NCI-H345 treated with DMSO at 0.1 percent for 48 hours (cell line): ENCODE data around the gene NPL.
A peak's percentile ranks its signal among the peaks of the same experiment; 100 is the strongest.

Source experiments
- DNase-seq: peaks from one replicate; lab custom pipeline; 2025; ENCODE audit not compliant: unreplicated experiment; lab: John Stamatoyannopoulos, UW

Gene NPL

DNA sequence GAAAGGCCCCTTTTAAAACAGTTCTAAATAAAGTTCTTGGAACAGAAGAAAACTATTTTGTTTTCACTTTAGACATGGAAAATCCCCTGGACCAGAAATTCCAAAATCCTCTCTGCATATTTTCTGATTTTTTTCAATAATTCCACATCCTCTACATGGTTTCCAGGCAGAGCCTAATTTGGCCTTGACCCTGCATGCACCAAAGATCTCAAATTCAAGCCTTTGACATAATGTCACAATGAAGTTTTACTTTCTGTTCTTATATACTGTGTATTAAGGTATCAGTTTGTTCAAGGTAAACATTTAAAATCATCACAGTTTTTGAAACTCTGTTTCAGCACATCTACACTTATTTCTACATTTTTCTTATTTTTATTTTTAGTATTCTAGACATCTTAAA lies 12.2 kb upstream of the NPL start:
- DNase-seq, result no peak

DNA sequence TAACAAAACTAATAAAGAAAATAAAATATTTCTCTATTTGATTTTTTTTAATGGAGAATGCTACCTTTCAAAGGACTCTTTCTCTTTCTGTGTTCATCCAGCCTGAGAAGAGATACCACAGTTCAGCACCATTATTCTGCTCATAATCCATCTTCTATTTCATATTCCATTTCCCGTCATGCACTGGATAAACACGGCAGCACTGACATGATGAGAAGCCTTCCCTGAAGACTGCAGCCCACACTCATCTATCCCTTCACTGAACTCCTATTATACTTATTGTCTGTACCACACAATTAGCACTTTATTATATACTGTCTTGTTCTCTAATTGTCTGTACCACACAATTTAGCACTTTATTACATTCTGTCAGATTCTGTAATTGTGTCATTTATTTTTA lies 10.7 kb upstream of the NPL start:
- no peak for DNase-seq

DNA sequence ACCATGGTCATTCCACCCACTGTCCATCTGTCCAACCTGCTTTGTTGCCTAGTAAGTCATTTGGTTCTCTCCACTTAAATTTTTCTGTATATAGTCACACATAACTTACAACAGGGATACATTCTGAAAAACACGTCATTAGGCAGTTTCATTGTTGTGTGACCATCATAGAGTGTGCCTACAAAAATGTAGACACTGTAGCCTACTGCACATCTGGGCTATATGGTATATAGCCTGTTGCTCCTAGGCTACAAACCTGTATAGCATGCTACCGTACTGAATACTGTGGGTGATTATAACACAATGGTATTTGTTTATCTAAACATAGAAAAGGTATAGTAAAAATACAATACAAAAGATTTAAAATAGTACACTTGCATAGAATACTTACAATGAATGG lies 10.0 kb upstream of the NPL start:
- no peak for DNase-seq

DNA sequence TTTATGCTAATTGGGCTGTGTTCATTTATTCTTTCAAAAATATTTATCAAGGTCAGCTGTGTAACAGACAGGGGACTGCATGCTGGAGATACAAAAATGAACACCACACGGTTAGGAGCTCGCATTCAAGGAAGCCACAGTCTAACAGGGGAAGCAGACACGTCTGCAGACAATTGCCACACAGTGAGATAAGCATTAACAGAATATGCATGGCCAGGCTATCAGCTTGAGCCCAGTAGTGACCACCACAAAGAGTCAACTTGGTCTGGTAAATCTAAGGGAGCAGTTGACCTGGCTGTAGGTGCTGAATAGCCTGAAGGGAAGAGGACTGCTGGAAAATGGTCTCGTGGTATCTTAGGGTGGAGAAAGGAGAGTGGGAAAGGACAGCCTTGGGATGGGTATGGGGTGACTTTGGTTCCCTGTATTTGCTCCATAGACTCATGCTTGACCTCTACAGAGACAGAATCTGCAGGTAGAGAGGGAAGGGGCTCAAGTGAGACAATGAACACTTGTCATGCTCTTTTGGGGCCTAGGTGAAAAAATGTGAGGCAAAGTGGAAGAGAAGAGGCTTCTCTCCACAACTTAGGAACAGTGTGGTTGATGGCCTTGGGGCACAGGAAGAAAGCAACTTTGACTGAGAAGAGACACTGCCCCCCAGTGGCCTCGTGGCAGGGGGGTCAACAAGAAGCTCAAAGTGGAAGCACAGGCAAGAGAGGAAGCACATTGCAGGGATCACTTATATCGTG lies 7.6 kb upstream of the NPL start:
- DNase-seq, result peak; percentile 53

DNA sequence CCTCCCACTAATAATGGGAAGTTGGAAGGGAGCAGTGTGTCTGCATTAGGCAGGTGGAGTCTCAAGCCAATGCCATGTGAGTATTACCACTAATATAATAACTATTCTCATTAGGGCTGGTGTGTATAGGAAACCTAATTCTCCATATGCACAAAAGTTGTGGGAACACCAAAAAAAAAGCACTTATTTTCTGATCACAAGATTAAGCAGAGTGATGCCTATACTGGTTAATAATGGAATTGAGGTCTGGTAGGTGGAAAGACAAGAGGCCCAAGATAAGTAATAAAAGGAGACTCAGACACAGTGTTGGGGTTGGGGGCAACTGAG lies 7.0 kb upstream of the NPL start:
- no peak for DNase-seq

DNA sequence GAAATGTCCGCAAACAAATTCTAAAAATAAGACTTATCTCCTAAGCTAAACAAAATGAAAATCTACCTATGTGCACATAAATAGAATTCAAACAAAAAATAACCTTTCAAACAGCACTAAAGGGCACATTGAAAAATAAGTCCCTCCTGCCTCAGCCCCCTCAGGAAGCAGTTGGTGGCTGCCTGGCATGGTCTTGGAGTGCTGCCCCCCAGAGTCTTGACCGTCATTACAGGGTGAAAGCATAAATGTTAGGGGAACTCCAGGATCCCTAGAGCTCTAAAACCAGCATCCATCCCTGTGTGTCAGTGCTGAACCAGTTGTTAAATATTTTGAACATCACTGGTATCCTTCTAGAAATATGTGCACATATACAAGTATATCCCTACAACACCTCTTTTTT lies 6.5 kb upstream of the NPL start:
- DNase-seq, result no peak

DNA sequence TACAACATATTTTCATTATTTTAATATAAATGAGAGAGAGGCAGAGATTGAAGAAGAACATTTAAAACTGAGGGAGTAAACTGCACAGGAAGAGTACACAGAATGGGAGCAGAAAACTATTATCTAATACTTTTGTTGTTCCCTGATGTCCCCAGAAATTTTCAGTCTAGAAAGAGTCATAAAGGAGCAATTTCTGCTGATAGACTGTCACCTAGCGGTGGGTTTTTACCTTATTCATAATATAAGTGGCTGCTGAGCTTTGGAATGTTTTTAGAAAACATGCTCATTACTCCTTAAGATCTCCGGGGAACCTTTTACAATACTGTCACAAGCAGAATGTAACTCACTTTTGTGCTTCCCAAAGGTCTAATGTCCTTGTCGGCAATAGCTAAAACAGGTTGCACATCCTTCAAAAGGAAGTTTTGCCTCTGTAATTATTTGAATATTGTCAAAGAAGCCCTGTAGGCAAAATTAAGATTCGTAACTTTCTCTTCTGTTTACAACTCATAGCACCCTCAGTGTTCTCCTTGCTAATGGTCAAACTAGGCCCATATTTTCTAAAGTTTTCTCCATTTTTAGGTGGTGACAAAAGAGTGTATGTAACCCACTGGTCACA lies 4.9 kb upstream of the NPL start:
- DNase-seq, result peak; percentile 22

DNA sequence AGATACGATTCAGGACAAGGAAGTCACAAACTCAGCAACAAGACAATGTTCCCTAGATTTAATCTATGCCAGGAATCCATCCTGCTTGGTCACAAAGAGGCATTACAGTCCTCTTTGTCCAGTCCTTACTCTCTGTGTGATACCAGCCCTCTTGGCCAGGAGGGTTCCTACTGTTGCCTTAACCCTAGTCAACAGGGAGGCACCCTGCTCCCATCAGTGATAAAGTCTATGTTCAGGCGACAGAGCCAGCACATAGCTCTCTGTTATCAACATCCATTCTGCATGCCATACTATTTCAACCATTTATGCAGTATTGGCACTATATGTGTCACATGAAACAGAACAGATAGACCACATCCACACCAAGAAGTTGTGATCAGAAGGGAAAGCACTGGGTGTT lies 4.4 kb upstream of the NPL start:
- no peak for DNase-seq

DNA sequence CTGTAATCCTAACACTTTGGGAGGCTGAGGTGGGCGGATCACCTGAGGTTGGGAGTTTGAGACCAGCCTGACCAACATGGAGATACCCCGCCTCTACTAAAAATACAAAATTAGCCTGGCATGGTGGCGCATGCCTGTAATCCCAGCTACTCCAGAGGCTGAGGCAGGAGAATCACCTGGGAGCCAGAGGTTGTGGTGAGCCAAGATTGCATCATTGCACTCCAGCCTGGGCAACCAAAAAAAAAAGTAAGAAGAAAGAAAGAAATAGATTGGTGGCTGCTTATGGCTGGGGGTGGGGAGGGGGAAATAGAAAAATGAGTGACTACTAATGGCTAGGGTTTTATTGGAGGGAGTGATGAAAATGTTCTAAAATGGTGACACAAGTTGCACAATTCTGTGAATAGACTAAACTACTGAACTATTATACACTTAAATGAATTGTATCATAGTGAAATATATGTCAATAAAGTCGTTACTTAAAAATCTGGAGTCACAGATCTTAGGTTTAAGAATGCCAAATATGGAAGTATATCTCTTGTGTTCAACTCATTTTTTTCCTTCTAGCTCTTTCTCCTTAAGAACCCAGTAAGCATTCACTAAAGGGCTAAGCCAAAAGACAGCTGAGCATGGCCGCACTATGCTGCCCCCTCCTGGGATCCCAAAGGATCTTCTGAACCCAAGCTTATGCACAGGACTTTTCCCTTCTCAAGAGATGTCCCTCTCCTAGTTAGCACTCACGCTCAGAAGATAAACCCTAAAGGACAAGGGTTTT lies 3.2 kb upstream of the NPL start:
- DNase-seq, result peak; percentile 35

DNA sequence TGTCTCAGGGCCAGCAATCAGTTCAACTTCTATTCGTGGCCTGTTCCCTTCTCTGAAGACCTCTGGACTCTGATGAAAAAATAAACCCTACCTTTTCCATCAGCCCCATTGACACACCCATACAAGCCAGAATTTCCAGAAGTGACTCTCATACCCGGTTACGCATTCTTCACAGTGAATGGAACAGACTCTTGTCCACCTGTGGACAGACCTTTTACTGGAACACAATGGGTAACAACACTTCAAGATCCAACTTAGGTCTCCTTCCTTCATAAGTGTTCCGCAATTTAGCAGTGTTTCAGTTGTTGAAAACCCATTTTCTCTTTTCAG lies 2.6 kb upstream of the NPL start:
- no peak for DNase-seq

DNA sequence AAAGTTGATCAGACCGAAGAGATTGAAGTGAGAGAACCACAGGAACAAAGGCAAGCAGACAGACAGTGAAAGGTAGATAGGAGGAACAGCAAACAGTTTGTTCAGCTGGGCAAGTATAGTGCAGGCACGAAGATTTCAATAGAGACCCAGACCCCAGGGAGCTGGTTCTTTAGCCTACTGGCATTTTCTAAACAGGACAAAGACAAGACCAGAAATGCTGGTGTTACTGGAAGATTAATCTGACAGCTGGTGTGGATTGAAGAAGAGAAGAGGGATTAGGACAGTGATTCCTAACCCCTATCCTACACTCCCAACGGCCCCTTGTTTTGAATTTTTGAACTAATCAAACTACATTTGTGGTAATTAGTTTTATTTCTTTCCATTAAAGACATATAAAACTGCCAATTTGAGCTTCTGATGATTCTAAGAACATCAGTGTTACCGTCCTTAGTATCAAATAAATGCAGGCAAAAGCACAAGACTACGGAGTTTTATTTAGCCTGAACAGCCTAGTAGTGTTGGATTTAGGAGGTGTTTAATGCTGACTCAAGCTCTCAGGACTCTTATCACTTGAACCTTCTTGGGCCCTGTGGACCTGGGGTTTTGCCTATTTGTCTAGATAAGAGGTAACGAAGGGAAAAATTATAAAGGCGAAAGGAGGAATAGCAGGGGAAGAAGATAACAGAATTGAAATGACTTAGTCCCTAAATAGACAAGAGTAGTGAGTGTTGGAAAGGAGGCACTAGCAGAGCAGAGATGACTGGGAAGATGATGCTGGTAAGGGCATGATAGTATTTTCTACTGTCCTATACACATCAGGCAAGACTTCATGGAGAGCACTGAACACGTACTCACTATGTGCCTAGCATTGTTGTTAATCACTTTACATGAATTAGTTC lies 2.0 kb downstream of the NPL start:
- DNase-seq, result no peak

DNA sequence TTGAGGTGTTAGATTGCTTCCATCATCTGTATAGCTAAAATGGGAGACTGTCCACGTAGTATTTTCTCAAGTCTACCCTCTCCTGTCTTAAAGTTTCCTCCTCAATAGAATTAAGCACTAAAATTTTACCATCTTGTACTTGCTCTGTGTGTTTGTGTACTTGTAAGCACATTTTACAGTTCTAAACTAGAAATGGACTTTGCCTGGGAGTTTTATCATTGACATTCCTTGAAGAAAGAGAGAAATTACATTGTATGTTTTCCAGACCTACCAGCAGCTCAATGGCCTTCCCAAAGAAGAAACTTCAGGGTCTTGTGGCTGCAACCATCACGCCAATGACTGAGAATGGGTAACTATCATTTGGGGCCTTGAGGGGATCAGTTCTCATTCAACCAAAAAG lies 4.5 kb downstream of the NPL start:
- DNase-seq, result no peak

DNA sequence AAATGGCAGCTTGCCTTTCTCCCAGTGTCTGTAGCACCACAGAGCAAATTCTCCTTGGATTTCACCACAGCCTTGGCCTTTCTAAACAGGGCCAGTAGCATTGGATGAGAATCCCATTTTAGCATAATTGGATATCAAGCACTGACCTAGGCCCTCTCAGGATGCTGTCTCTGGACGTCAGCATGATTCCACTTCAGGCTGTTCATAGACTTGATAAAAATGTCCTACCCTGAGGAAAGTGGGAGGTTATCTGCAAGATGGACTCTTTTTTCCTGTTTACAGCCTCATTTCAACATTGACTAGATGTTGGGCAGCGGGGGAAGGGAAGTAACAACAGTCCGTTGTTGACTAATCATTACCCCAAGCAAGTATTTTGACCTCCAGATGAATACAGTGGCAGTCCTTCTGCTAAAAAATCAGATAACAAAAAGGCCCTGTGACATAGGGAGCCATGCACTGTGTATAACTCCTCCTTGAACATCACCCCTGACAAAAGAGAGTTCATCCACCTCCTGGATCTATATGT lies 5.2 kb downstream of the NPL start:
- no peak for DNase-seq

DNA sequence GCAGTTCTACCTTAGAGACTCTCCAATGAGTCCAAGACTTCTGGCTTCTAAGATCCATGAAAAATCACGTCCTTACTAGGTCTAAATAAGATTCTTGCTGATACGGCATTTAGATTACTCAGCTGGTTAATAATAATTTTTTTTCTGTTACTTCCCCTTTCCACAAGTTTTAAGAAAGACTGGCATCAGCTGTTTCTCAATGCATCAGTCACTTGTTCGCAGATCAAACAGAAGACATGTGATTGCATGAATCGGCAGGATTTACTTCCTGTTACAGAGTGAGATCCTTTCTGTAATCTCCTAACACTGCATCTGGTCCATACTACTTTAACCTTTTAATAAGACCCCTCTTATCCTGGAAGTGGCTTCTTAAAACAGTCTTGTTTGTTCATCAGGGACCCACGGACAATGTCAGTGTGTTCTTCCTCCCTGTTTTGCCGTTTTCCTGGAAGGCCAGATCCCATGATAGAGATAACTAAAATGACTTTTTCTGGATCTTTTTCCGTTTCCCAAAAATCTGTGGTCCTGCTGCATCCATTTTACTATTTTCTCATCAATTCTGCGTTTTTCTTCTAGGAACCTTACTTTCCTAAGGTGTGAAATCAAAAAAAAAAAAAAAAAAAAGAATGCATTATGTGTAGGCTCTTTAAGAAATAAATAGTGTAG lies 6.1 kb downstream of the NPL start:
- DNase-seq, result no peak

DNA sequence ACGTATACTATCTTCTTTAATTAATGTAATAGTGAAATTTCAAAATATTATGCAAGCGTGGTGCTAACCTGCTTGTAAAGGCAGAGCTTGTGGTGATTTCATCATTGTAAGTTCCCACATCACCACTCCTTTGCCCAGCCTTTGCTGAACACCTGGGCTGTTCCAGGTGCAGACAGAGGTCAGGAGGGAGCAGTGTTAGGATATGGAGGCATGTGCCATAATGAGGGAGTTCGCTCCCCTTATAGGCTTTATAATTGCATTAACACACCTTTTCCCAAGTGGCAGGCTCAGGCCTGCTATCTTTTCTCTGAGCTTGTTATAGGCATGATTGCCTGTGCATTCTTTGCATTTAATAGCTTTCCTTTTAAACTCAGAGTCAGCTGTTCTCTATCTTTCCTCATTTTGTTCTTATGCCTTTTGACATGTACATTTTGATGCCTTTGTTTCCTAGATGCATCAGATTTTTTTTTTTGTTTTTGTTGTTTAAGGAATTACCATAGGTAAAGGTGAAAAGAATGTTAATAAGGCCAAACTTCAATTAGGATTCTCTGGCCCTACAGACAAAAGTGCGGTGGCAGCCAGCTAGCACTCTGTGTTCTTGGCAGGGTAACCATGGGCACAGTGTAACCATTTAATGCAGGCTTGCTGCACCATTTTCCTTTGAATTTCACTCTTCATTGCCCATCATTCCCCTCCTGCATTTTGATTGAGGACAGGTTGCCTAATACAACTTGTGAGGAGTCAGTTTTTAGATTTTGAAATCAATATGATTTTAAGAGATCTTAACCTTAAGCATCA lies 12.6 kb downstream of the NPL start:
- no peak for DNase-seq

DNA sequence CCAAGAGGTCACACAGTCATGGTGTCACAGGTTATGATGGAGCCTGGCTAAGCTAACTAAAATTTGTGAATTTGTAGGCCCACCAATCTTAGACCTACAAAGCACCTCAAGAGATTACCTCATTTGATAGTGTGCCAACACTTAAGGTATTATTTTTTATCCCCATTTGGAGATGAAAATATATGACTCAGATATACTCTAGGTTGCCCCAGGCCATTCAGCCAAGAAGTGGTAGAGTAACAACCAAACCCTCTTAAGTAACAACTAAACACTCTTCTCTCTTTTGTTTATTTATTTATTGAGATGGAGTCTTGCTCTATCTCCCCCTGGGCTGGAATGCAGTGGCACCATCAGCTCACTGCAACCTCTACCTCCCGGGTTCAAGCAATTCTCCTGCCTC lies 14.3 kb downstream of the NPL start:
- no peak for DNase-seq

DNA sequence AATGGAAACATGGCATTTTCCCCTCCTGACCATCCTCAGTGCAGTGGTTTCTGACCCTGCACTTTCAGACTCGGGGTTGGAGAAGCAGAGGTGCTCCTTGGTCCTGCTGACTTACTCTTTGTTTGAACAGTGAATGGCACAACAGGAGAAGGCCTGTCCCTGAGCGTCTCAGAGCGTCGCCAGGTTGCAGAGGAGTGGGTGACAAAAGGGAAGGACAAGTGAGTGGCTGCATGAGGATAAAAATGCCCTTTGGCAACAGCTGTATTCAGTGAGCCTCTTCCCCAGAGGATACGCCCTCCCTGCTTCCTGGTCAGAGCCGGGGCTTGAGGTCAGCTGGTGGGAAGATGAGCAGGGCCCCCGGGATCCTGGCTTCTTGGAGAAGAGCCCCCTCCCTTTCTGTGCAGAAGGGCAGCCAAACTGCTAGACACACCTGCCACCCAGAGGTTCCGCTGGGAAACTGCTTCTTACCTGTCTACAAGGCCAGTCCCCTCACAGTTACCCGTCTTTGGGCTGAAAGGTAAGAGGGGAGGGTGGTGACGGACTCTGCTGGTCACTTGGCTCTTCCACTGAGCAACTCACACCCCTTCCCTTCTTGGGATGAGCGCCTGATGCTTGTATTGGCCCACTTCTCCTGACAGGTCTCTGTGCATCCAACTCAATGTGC lies 16.6 kb downstream of the NPL start:
- peak; percentile 36 for DNase-seq

DNA sequence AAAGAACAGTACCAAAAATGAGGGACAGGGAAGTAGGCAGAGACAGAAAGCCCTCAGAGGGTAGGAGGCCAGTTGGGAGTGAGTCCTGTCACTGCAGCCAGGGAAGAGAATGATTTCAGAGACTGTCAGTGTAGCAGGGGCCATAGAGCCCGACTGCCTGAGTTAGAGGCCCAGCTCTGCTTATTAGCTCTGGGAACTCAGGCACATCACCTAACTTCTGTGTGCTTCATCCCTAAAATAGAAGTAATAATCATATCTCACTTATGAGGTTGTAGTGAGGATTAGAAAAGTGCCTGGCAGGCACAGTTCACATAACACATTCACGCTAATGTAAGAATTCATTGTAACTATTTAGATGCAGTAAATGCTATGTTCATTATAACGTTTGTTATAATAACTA lies 18.3 kb downstream of the NPL start:
- no peak for DNase-seq

DNA sequence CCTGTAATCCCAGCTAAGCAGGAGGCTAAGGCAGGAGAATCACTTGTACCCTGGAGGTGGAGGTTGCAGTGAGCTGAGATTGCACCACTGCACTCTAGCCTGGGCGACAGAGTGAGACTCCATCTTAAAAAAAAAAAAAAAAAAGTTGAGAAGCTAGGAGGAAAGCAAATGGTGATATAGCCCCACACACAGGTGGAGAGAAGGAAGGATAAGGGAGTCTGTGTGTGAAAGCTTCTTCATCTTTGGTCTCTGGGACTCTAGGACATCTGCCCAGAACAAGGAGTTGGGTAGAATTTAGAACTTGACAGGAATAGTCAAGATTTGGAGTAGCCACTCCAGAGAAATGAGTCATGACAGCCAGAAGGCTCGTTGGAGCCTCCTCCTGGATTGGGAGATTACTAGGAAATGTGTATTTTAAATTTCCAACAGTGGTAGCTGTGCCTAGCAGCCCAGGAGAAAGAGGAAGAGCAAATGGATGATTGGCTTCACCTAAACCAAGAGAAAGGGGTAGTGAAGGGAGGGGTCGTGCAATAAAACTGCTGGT lies 19.9 kb downstream of the NPL start:
- no peak for DNase-seq
